ENCODE measurements around the gene SIRT7. TPM values are rescaled to one million over a fixed set of nuclear protein-coding genes. Genes with fewer than 3 reads are reported as not detected.

SIRT7 gene
- total RNA-seq, 3 donors from 2014 or later, result 50.1 to 83.5 (median 73.7) TPM

- Histone ChIP-seq H3K4me3 (no peak overlapping the region), H3K36me3 (ENCODE audit: low read depth) (no peaks in the 10 kb centered on the region), H3K9me3 (no peaks in the 10 kb centered on the region), H3K4me1 (ENCODE audit: low read depth) (peaks cover 15% of the 10 kb centered on the region)
- DNase-seq, result no peak
- intact Hi-C loops (cut with DNase I, micrococcal nuclease), result no loop called here
- TF ChIP-seq CTCF (IDR thresholded peaks at IDR 0.05), result no peak
- no peak for ATAC-seq
Observed at GRCh38 chr17:81907219-81908145, 10.5 kb downstream of the SIRT7 start.

GRCh38 chr17:81906476-81907218, 11.3 kb downstream of the SIRT7 start:
- intact Hi-C loops (cut with DNase I, micrococcal nuclease), result no loop called here
- Histone ChIP-seq H3K9me3 (no peaks in the 10 kb centered on the region), H3K36me3 (ENCODE audit: low read depth) (no peaks in the 10 kb centered on the region), H3K4me1 (ENCODE audit: low read depth) (peaks cover 21% of the 10 kb centered on the region), H3K4me3 (no peak overlapping the region)
- no peak for TF ChIP-seq CTCF (IDR thresholded peaks at IDR 0.05)
- ATAC-seq (no peak), DNase-seq (peak in 1 of 3 donors; percentile 48)

- TF ChIP-seq CTCF (IDR thresholded peaks at IDR 0.05), result no peak
- intact Hi-C loops (cut with DNase I, micrococcal nuclease), result no loop called here
- no peaks in the 10 kb centered on the region for H3K36me3 ChIP-seq (ENCODE audit: low read depth)
- no peak for ATAC-seq
- H3K4me1 ChIP-seq (ENCODE audit: low read depth), result peaks cover 22% of the 10 kb centered on the region
- no peaks in the 10 kb centered on the region for H3K9me3 ChIP-seq
- DNase-seq, result peak in 1 of 3 donors; percentile 40
- H3K4me3 ChIP-seq, result no peak overlapping the region
Observed at GRCh38 chr17:81905993-81906392, 12.0 kb downstream of the SIRT7 start.

- Histone ChIP-seq H3K4me3 (no peak overlapping the region), H3K4me1 (ENCODE audit: low read depth) (peaks cover 21% of the 10 kb centered on the region), H3K9me3 (no peaks in the 10 kb centered on the region), H3K36me3 (ENCODE audit: low read depth) (no peaks in the 10 kb centered on the region)
- intact Hi-C loops (cut with DNase I, micrococcal nuclease), result no loop called here
- ATAC-seq (no peak), DNase-seq (peak in 1 of 3 donors; percentile 44)
- TF ChIP-seq CTCF (IDR thresholded peaks at IDR 0.05), result no peak
Observed at GRCh38 chr17:81905424-81905875, 12.5 kb downstream of the SIRT7 start.

- Histone ChIP-seq H3K4me1 (ENCODE audit: low read depth) (peaks cover 15% of the 10 kb centered on the region), H3K36me3 (ENCODE audit: low read depth) (no peaks in the 10 kb centered on the region), H3K4me3 (no peak overlapping the region), H3K9me3 (no peaks in the 10 kb centered on the region)
- no peak for TF ChIP-seq CTCF (IDR thresholded peaks at IDR 0.05)
- DNase-seq, result peak in 2 of 3 donors; percentile 23 to 41
- ATAC-seq, result no peak
- intact Hi-C loops (cut with DNase I, micrococcal nuclease), result no loop called here
Observed at GRCh38 chr17:81904600-81905423, 13.2 kb downstream of the SIRT7 start.

All from mucosa of descending colon (tissue), 3 donors.